Stimulated activated CD4-positive, alpha-beta T cell treated with anti-CD3 and anti-CD28 coated beads, Interleukin-4, amount 100 ng/mL, for 1 hour (primary cell): ENCODE results near the gene ARHGEF19.
A peak's percentile ranks its signal among the peaks of the same experiment; 100 is the strongest.
"Not testable (repeated sequence)": the region's sequence is repeated elsewhere in the genome, so short reads cannot be mapped to it uniquely, and the experiment has no call there.

Experiments used
- DNase-seq: peaks from one replicate; pipeline ENCODE4 v3.0.0-alpha.2; 2020

ARHGEF19 gene

DNA sequence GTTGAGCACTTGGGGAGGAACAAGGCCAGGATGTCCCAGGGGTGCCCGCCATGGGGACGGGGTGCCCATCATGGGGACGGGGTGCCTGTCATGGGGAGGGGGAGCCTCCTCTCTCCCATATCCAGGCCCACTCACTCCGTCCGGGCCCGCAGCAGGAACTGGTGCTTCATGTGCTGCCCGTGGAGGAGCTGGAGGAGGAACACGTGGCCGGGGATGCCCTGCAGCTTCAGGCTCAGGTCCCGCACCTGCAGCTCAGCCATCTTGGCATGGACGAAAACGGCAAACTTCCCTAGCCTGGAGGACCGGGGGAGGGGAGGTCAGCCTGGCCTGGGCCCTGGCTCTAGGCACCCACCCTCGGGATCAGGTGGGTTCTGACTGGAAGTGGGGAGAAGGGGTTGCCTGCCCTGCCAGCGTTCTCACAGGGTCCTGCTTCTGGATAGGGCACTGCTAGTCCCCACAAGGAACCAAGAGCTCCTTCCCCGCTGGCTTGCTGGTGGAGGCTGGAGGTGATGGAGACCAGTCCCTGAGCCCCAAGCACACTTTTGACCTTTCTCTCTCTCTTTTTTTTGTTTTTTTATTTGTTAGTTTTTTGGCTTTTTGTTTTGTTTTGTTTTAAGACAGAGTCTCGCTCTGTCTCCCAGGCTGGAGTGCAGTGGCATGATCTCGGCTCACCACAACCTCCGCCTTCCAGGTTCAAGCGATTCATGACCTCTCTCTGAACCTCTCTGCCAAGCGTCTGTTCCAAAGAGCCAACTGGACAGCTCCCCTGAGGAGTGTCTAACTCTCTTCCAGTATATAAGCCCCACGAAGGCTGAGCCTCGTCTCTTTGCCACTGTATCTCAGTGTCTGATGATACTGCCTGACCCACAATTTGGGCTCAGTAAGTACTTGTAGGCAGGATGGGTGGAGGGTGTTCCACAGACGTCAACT, 9.9 kb downstream of the ARHGEF19 start:
- no peak for DNase-seq

DNA sequence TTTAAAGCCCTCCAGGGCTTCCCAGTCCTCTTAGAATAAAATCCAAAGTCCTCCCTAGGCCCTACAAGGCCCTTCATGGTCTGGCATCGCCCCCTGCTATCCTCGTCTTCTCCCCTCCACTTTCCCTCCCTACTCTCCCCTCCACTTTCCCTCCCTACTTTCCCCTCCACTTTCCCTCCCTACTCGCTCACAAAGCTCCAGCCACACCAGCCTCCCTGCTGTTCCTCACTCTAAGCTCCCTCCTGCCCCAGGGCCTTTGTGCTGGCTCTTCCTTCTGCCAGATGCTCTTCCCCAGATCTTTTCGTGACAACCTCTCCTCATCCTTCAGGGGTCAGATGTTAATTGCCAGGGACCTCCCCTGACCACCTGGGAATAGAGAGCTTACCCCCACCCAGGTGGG, 12.8 kb downstream of the ARHGEF19 start:
- no peak for DNase-seq

DNA sequence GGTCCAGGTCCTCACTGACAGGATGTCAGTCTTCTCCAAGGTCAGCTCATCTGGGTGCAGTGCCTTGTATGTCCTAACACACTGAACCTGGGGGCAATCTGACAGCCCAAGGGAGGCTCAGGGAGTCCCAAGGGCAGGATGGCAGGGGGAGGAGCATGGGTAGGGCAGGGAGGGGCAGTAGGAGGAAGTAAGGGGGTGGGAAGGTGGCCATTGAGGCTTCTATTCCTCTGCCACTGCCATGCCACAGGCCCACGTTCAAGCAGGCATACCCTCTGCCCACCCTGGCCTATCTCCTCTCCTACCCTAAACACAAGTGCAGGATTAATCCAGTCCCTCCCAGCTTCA, 13.3 kb downstream of the ARHGEF19 start:
- DNase-seq = no peak

DNA sequence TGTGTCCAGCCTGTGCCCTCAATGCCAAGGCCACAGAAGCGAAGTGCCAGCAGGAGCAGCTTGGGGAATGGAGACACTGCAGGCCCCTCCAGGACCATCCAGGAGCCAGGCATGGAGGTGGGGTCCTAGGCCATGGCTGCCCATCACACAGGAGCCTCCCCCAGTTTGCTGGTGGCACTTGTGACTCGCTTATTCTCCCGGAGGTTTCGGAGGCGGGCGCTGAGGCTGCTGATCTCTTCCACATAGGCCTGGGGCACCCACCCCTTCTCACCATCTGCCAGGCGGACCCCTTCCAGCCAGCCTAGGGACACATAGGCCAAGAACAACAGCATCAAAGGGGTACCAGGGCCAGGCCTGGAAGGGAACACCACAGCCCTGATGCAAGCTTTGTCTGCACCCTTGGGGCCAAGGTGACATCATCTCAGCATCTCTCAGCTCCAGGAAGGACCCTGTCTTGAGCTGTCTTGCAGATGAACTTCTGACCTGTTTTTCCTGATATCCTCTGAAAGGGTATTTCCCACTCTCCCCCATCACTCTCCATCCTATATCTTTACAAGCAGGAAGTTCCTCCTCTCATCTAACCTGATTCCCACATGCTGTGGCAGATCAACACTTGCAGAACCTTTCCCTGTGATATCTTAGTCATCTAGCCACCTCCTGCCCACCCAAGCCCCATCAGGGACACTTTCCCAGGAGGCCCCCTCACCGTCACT, 13.9 kb downstream of the ARHGEF19 start:
- DNase-seq = no peak

DNA sequence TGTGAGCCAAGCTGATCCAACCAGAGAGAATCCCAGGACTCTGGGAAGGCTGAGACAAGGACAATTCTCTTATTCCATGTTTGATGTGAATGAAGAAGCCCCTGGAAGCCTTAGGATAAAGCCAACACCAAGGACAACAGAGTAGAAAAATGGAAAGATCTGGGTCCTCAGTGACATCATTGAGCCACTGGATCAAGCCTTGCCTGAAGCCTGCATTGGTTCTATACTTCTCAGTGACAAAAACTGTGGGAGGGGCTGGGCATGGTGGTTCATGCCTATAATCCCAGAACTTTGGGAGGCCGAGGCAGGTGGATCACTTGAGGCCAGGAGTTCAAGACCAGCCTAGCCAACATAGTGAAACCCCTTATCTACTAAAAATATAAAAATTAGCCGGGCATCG, 15.6 kb downstream of the ARHGEF19 start:
- DNase-seq = no peak

DNA sequence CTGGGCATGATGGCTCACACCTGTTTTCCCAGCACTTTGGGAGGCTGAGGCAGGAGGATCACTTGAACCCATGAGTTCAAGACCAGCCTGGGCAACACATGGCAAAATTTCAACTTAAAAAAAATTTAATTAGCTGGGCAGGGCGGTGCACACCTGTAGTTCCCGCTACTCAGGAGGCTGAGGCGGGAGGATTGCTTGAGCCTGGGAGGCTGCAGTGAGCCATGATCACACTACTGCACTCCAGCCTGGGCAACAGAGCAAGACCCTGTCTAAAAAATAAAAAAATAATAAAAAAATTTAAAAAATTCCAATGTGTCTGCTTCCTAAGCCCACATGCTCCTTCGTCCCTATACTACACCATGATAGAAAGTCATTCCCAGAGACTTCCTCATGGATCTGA, 16.3 kb downstream of the ARHGEF19 start:
- not testable (repeated sequence) for DNase-seq

DNA sequence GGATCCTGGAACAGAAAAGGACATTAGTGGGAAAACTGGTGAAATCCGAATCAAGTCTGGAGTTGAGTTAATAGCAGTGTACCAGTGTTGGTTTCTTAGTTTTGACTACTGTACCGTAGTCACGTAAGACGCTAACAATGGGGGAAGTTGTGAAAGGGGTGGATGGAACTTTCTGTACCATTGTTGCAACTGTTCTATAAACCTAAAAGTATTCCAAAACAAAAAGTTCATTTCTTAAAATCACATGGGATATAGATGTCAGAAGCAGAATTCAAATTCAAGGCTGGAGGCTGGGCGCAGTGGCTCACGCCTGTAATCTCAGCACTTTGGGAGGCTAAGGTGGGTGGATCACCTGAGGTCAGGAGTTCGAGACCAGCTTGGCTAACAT, 16.9 kb downstream of the ARHGEF19 start:
- no peak for DNase-seq

DNA sequence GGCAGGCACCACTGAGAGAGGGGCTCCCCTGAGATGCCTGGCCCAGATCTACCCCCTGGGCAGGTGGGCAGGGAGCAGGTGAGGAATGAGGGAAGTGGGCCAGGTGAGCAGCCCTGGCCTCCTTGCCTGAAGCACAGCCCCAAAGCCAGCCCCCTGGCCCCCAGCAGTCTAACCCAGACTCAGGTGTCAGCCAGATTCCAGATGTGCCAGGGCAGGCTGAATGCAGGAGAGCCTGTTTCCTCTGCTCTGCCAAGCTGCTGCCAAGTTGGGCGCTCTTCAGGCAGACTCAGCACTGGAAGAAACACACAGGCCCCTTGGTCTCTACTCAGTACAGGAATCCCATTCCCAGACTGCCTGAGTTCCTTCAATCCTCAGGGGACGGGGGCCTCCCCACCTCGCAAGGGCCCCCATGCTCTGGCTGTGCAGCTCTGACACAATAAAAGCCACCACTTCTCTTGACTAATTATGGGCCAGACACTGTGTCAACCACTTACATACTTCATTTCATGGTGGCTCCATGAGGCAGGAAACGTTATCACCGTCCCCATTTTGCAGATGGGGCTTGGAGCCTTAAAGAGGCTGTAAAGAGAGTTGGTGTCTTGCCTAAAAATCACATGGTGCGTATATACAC, 20.4 kb downstream of the ARHGEF19 start:
- no peak for DNase-seq

DNA sequence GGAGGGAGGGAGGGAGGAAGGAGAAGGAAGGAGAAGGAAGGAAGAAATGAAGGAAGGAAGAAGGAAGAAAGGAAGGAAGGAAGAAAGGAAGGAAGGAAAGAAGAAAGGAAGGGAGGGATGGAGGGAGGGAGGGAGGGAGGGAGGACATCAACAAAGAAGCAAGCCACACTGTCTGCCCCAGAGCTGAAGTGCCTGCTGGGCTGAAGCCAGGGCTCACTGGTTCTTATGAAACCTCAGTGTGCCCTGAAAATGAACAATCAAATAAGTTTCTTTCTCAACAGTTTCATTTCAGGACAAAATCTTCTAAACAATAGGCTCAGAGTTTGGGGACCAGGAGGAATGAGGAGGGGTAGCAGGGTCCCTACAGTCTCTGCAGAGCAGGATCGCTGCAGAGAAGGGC, 21.1 kb downstream of the ARHGEF19 start:
- DNase-seq = no peak

DNA sequence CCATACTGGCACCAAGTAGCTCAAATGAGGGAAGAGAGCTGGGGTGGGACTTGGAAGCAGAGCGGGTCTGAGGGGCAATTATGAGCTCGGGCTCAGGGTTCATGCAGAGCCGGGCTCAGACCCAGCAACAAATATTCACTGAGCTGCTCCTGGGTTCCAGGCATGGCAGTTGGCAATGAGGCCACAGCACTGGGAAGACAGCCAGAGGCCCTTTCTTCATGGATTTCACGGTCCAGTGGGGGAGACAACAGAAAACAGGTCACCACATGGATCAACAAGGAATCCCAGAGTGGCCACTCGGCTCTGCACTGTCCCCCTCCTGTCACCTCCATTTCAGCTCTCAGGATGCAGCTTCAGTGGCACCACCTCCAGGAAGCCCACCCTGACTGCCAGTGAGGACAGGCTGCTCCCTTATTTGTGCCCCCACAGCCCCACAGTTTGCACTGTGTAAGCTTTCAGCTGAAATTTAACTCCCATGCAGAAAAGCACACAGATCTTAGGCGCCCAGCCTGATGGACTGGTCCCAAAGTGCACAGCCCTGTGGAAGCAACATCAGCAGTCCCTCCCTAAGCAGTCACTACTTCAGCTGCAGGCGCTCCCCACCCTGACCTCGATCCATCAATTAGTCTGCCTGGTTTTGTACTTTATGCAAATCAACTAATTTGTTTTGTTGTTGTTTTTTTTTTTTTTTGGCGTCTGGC, 22.4 kb downstream of the ARHGEF19 start:
- DNase-seq = no peak

DNA sequence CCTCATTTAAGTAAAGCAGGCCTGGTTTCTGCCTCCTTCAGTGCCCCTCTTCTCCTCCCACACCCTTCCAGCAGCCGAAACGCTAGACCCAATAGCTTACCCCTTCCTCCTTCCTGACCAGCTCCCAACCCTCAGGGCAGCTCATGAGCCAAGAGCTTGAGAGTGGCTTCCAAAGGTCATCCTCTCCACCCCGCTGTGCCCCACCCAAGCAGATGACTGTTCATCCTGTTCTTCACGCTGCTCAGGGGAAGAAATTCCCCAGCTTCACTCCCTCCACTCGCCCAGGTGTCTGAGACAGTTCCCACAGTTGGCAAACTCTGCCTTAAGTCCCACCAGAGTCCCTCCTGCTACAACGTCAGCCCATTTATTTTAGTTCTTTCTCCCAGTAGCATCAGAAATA, 23.4 kb downstream of the ARHGEF19 start:
- DNase-seq = no peak

DNA sequence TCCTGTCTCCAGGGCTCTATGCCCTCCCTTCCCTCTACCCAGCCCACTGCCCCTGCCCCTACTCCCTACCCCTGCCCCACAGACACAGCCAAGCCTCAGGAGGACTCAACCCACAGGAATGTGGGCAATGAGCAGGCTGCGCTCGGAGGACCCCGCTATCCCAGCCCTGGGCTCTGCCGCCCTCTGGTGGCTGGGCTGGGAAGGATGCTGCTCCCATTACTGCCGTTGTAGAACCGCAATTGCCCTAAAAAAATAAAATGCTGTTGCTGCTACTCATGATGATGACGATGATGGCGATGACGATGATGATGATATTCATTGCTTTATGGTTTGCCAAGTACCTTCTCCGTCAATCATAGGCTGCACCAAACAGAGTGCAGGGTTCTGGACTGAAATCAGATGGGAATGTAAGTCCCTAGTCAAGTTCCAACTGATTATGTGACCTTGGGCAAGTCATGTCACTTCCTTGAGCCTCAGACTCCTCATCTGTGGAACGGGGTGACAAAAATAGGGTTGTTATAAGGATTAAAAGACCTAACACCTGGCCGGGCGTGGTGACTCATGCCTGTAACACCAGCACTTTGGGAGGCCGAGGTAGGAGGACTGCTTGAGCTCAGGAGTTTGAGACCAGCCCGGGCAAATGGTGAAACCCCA, 24.6 kb downstream of the ARHGEF19 start:
- peak; percentile 81 for DNase-seq

DNA sequence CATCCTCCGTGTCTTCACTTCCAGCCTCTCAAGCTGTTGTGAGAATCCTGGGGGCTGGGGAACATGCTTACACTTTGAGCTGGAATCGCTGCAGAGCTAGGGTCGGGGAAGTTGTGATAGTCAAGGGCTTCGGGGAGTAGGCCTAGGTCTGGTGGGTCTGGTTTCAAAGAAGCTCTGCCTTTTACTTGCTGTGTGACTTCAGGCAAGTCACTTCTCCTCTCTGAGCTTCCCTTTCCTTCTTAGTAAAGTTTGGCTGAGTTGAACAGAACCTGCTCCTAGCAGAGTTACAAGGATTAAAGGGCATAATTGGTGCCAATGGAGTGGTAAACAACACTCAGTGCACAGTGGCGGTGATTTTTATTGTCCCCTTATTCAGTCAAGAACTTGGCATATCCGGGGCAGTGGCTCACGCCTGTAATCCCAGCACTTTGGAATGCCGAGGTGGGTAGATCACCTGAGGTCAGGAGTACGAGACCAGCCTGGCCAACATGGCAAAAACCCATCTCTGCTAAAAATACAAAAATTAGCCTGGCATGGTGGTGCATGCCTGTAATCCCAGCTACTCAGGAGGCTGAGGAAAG, 25.7 kb downstream of the ARHGEF19 start:
- no peak for DNase-seq

DNA sequence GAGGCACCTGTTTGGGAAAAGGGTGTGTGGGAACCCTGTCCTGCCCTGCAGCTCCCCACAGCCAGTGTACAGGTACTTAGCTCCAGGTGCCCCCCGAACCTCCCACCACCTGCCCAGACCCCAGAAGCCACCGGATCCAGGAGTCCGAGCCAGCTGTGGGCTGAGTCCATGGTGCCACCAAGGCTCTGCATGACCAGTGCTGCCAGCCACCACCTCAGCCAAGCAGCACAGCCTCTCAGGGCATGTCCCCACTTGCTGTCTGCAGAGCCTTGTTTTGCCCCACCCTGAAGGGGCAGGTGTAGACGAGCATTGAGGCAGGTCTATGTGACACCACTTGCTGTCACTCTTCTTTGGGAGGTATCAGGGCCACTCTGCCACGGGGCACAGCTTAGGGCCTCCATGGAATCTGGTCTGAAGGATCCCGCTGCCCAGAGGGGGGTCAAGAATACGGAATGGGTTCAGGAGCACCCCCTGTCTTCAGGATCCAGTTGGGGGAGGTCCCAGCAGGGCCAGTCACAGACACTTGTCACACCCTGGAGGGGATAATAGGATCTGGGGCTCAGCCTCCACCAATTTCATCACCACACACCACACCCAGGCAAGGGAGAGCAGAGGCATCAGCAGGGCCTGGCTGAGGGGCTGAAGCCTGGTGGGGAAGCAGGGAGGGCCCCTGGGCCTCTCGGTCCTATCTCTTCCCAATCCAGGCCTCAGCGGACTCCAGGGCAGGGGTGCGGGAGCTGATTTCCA, 27.7 kb downstream of the ARHGEF19 start:
- DNase-seq = no peak

DNA sequence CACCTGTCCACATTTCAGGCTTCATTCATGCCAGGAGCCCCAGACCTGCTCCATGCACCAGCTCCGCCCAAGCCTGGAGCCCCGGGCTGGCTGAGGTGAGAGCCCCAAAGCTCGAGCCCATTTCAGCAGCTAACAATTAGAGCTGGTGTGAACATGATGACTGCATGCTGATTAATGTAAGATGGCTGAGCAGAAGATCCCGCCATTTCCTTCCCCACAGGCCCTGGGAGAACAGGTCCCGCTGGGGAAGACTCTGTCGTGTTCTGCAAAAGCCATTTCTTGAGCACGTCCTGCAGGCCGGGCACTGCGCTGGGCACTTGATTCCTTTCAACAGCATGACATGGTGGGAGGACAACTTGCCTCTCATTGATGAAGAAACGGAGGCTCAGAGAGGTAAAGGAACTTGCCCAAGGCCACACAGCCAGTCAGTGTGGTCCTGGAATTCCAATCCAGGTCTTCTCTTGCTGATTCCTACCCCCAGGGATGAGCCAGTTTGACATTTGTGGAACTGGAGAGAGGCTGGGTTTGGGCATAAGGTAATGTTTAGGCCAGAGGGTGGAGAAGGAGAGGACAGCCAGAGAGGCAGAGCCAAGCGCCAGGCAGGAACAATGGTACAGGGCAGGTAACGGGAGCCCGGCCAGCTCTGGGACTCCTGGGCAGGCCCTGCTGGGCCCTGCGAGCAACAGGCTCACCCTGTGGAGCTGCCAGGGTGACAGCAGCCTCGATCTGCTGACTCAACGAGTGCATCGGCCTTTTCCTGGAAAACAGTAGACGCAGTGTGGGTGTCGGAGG, 28.5 kb downstream of the ARHGEF19 start:
- DNase-seq = no peak

DNA sequence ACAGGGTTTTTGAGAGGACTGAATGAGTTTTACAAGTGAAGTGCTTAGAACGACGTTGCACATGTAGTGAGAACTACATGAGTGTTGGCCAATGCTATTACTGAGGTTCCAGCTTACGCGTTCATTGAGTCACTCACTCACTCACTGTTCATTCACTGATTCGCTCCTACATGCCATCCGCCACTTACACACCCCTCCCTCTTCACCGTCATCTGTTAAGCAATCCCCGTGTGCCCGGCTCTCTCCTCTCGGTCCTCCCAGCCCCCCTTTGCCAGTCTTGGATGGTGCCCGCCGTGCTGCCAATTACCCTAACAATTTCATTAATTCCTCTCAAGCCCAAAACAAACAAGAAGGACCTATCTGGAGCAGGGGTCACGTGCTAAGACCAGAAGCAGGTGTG, 29.3 kb downstream of the ARHGEF19 start:
- DNase-seq = no peak

DNA sequence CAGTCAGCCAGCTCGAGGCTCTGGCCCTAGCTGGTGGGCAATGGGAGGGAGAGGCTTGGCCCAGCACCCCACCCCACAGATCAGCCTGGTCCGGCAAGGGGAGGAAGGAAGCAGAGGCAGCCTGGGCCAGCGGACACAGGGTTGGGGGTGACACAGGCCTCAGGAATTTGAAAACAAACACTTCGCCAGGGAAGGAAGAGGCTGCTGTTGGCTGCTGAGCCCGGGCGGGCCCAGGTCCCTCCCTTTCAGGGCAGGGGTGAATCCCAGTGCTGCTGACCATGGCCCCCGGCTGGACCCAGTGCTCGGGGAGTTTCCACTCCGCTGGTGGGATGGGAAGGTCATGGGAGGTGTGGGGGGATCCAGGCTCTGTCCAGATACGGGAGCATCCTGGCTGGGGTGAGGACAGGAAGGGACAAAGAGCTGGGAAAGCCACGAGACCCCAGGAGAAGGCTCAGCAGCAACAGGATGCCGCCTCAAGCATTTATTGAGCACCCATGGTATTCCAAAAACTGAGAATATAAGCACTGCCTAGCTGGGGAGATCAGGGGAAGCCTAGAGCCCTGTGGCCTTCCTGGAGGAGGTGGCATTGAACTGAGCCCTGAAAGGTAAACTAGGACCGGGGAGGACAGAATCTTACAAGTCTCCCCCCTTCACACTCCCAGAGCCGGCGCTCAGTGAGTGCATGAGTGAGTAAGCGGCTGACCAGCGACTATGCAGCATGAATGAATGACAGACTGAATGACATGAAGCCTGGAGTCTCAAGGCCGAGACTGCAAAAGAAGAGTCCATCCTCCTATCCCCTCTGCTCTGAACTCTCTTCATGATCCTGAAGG, 30.3 kb downstream of the ARHGEF19 start:
- DNase-seq = no peak

DNA sequence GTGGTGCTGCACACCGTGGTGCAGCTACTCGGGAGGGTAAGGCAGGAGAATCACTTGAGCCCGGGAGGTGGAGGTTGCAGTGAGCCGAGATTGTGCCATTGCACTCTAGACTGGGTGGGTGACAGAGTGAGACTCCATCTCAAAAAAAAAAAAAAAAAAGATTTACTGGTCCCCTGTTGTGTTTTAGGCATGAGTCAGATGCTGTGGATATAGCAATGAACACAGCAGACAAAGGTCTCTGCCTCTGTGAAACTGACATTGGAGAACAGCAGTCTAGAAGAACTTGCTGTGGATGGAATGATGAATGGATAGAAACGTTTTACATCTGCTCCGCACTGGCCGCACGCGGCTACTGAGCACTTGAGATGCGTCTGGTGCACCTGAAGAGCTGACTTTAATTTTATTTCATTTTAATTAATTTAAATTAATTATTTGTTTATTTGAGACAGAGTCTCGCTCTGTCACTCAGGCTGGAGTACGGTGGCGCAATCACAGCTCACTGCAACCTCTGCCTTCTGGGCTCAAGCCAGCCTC, 32.1 kb downstream of the ARHGEF19 start:
- no peak for DNase-seq
